ENCODE measurements around the gene PFKFB4. TPM values are rescaled to one million over a fixed set of nuclear protein-coding genes. Genes with fewer than 3 reads are reported as not detected.
"Not testable (repeated sequence)": the region's sequence is repeated elsewhere in the genome, so short reads cannot be mapped to it uniquely, and the experiment has no call there.

PFKFB4 gene
- total RNA-seq, 1 donor = 12.3 TPM

DNA sequence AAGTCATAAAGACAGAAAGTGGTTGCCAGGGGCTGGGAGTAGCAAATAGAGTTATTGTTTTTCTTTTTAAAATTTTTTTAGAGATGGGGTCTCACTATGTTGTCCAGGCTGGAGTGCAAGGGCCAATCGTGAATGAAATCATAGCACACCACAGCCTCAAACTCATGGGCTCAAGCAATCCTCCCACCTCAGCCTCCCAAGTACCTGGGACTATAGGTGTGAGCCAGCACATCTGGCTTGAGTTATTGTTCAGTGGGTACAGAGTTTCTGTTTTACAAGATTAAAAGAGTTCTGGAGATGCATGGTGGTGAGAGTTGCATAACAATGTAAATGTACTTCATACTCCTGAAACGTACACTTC is 23.6 kb downstream of the PFKFB4 start:
- Histone ChIP-seq H3K9me3 (ENCODE audit: low read depth, low read length) (no peaks in the 10 kb centered on the region), H3K4me3 (ENCODE audit: insufficient read depth, low read length) (no peak overlapping the region), H3K27me3 (ENCODE audit: insufficient read depth, low read length) (no peaks in the 10 kb centered on the region), H4K20me1 (ENCODE audit: insufficient read depth, low read length) (no peaks in the 10 kb centered on the region), H3K27ac (ENCODE audit: low read depth, low read length) (no peak overlapping the region), H3K4me2 (ENCODE audit: insufficient read depth, low read length) (no peak overlapping the region), H3K4me1 (ENCODE audit: insufficient read depth, low read length) (no peaks in the 10 kb centered on the region), H2AFZ (ENCODE audit: low read length) (no peak overlapping the region), H3K79me2 (ENCODE audit: insufficient read depth, low read length) (no peaks in the 10 kb centered on the region), H3K36me3 (ENCODE audit: insufficient read depth, low read length) (peaks cover 30% of the 10 kb centered on the region)
- TF ChIP-seq, protein P1, sequence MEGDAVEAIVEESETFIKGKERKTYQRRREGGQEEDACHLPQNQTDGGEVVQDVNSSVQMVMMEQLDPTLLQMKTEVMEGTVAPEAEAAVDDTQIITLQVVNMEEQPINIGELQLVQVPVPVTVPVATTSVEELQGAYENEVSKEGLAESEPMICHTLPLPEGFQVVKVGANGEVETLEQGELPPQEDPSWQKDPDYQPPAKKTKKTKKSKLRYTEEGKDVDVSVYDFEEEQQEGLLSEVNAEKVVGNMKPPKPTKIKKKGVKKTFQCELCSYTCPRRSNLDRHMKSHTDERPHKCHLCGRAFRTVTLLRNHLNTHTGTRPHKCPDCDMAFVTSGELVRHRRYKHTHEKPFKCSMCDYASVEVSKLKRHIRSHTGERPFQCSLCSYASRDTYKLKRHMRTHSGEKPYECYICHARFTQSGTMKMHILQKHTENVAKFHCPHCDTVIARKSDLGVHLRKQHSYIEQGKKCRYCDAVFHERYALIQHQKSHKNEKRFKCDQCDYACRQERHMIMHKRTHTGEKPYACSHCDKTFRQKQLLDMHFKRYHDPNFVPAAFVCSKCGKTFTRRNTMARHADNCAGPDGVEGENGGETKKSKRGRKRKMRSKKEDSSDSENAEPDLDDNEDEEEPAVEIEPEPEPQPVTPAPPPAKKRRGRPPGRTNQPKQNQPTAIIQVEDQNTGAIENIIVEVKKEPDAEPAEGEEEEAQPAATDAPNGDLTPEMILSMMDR (IDR thresholded peaks at IDR 0.05; ENCODE audit: extremely low read depth, low read depth, low read length) = no peak
- no peak for DNase-seq (ENCODE audit: insufficient read length, low spot score, missing footprints)

GRCh38 chr3:48532271-48532976 is 24.2 kb downstream of the PFKFB4 start:
- no peak for DNase-seq (ENCODE audit: insufficient read length, low spot score, missing footprints)
- H2AFZ ChIP-seq (ENCODE audit: low read length) = no peak overlapping the region
- H3K27ac ChIP-seq (ENCODE audit: low read depth, low read length) = no peak overlapping the region
- no peak overlapping the region for H3K4me3 ChIP-seq (ENCODE audit: insufficient read depth, low read length)
- H3K36me3 ChIP-seq (ENCODE audit: insufficient read depth, low read length) = peaks cover 32% of the 10 kb centered on the region
- H3K4me2 ChIP-seq (ENCODE audit: insufficient read depth, low read length) = no peak overlapping the region
- no peaks in the 10 kb centered on the region for H3K27me3 ChIP-seq (ENCODE audit: insufficient read depth, low read length)
- H4K20me1 ChIP-seq (ENCODE audit: insufficient read depth, low read length) = no peaks in the 10 kb centered on the region
- TF ChIP-seq, protein P1 (IDR thresholded peaks at IDR 0.05; ENCODE audit: extremely low read depth, low read depth, low read length) = no peak
- H3K4me1 ChIP-seq (ENCODE audit: insufficient read depth, low read length) = no peaks in the 10 kb centered on the region
- H3K9me3 ChIP-seq (ENCODE audit: low read depth, low read length) = no peaks in the 10 kb centered on the region
- no peaks in the 10 kb centered on the region for H3K79me2 ChIP-seq (ENCODE audit: insufficient read depth, low read length)

- H3K4me2 ChIP-seq (ENCODE audit: insufficient read depth, low read length); DNase-seq (ENCODE audit: insufficient read length, low spot score, missing footprints); H2AFZ ChIP-seq (ENCODE audit: low read length); H3K79me2 ChIP-seq (ENCODE audit: insufficient read depth, low read length); H3K4me1 ChIP-seq (ENCODE audit: insufficient read depth, low read length); H3K4me3 ChIP-seq (ENCODE audit: insufficient read depth, low read length); H3K27ac ChIP-seq (ENCODE audit: low read depth, low read length); H3K27me3 ChIP-seq (ENCODE audit: insufficient read depth, low read length); H3K9me3 ChIP-seq (ENCODE audit: low read depth, low read length); H4K20me1 ChIP-seq (ENCODE audit: insufficient read depth, low read length): not testable (repeated sequence)
- peaks cover 25% of the 10 kb centered on the region for H3K36me3 ChIP-seq (ENCODE audit: insufficient read depth, low read length)
These were observed 25.9 kb downstream of the PFKFB4 start for GRCh38 chr3:48530701-48531100.

DNA sequence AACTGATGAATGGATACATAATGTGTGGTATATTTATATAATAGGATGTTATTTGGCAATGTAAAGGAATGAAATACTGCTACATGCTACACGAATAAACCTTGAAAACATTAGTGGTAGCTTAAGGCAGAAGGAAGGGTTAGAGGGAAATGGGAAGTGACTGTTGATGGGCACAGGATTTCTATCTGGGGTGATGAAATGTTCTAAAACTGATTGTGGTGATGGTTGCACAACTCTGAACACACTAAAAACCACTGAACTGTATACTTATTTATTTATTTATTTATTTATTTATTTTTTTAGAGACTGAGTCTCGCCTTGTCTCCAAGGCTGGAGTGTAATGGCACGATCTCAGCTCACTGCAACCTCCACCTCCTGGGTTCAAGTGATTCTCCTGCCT is 27.8 kb downstream of the PFKFB4 start:
- no peak overlapping the region for H3K4me2 ChIP-seq (ENCODE audit: insufficient read depth, low read length)
- H3K9me3 ChIP-seq (ENCODE audit: low read depth, low read length) = no peaks in the 10 kb centered on the region
- DNase-seq (ENCODE audit: insufficient read length, low spot score, missing footprints) = no peak
- peaks cover 18% of the 10 kb centered on the region for H3K36me3 ChIP-seq (ENCODE audit: insufficient read depth, low read length)
- H3K27me3 ChIP-seq (ENCODE audit: insufficient read depth, low read length) = no peaks in the 10 kb centered on the region
- TF ChIP-seq, protein P1 (IDR thresholded peaks at IDR 0.05; ENCODE audit: extremely low read depth, low read depth, low read length) = no peak
- H3K27ac ChIP-seq (ENCODE audit: low read depth, low read length) = no peak overlapping the region
- H3K79me2 ChIP-seq (ENCODE audit: insufficient read depth, low read length) = no peaks in the 10 kb centered on the region
- no peaks in the 10 kb centered on the region for H4K20me1 ChIP-seq (ENCODE audit: insufficient read depth, low read length)
- no peaks in the 10 kb centered on the region for H3K4me1 ChIP-seq (ENCODE audit: insufficient read depth, low read length)
- H3K4me3 ChIP-seq (ENCODE audit: insufficient read depth, low read length) = no peak overlapping the region
- no peak overlapping the region for H2AFZ ChIP-seq (ENCODE audit: low read length)
